Psoas muscle (tissue), 8 donors: ENCODE data around the gene TBC1D2B. TPM values are rescaled to one million over a fixed set of nuclear protein-coding genes. Genes with fewer than 3 reads are reported as not detected.

Experiments used
- ATAC-seq, 4 donors: fragments of 200-7000 bp; cut with Tn5 transposase; one replicate each; pipeline ENCODE4 v1.9.1; 2020; ENCODE audit warnings: moderate library complexity in 3 of 4, mild to moderate bottlenecking in 2 of 4
- DNase-seq, 2 donors: peaks; one replicate each; pipeline ENCODE4 v3.0.0-alpha.2; 2020
- H3K27ac ChIP-seq: fragments of 200-600 bp; one replicate; pipeline ENCODE4 v1.8.0; 2022
- H3K27me3 ChIP-seq, 3 donors: fragments of 200-600 bp in 1 of 3; one replicate each; pipeline versions ENCODE4 v1.6.1 to v1.8.0; 2013 to 2022; ENCODE audit warnings: low read length in 2 of 3, mild to moderate bottlenecking in 2 of 3, moderate library complexity in 1 of 3; ENCODE audit not compliant: insufficient read depth in 3 of 3
- H3K36me3 ChIP-seq, 2 donors: fragments of 200-600 bp in 1 of 2; one replicate each; pipeline versions ENCODE4 v1.6.1 to v1.8.0; 2013 to 2022; ENCODE audit warnings: low read depth in 1 of 2, mild to moderate bottlenecking in 1 of 2, moderate library complexity in 1 of 2; ENCODE audit not compliant: insufficient read depth in 1 of 2
- H3K4me1 ChIP-seq: fragments of 200-600 bp; one replicate; pipeline ENCODE4 v1.8.0; 2022
- H3K4me3 ChIP-seq: fragments of 200-600 bp; one replicate; pipeline ENCODE4 v1.8.0; 2022; ENCODE audit warnings: mild to moderate bottlenecking
- H3K9me3 ChIP-seq: fragments of 200-600 bp; one replicate; pipeline ENCODE4 v1.8.0; 2022
- WGBS, 3 donors: extraction: QIAGEN DNeasy Blood & Tissue Kit; methylation state at CpG; one replicate each; pipeline versions ENCODE4 v1.1.6 to v1.1.7; 2013; 5-methylcytosine and 5-hydroxymethylcytosine counted together
- intact Hi-C, 2 donors: fragments of 100-400 bp; cut with DNase I; formaldehyde crosslinking; loops; one replicate each; pipeline versions ENCODE4 v1.11.0 to v1.14.2; 2022
- polyA plus RNA-seq, 3 donors: library from polyadenylated mRNA; stranded (reverse); fragments of 200-250 nt; gene quantifications; one replicate each; pipeline ENCODE4 v1.2.3, GENCODE V29; 2013
- total RNA-seq, 4 donors: library from RNA; stranded (reverse); fragmentation: NEBNext Ultra II Directional in 2 of 4; extraction: Animal tissue kit (Norgen Biotek cat#: 25700) in 2 of 4; gene quantifications; one replicate each; pipeline versions ENCODE4 v1.2.1 to v1.2.4, GENCODE V29; 2021 to 2023
- TF ChIP-seq, protein P1 (sequence below): fragments of 200-600 bp; IDR thresholded peaks from one replicate; pipeline ENCODE4 v1.8.0; 2022; ENCODE audit warnings: antibody characterized with exemption
- donor health status: healthy with polysubstance abuse.
- donor health status: DM: no; HTN: no; CAD: no; lungs with moderate emphysema.
- donor health status: Bipolar disorder and iron deficiency.
- donor health status: healthy.
- donor health status: DM: yes; HTN: yes; CAD: no.
- donor health status: DM: no; HTN: no; CAD: no.
- donor health status: DM: no; HTN: no; CAD: no.
- donor health status: DM: yes; HTN: yes; CAD: no.

Gene TBC1D2B
- total and polyA plus RNA-seq, 7 donors, result 2.8 to 11.8 (median 6.8) TPM

DNA sequence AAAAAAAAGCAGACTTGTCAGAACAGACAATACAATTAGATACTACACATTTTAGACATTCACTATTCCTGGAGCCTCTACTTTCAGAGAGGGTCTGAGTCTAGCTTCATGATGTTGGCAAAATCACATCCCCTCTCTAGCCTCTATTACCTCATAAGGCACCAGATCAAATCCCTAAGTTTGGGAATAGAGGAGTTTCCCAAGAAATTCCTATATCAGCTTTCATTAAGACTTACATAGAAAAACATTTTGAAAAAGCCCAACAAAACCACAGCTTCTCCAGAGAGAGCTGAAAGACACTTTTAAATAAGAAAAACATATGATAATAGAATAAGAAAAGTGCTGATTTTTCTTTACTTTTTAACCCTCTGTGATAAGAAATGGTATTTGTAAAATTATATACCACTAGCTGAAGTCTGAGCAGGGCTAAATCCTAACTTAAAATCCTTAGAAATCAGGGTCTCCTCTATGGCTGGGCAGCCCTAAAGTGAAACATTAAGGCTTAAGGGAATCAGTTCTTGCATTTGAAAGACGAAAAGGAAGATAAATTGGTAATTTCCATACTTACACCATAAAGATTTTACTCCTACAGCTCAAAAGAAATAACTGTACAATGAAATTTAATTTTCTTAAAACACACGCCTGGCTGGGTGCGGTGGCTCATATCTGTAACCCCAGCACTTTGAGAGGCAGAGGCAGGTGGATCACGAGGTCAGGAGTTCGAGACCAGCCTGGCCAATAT lies 4.3 kb downstream of the TBC1D2B start:
- Histone ChIP-seq H3K4me3 (peak overlapping the region; percentile 24), H3K36me3 (no peaks in the 10 kb centered on the region), H3K9me3 (no peaks in the 10 kb centered on the region), H3K27ac (peak overlapping the region; percentile 50), H3K27me3 (no peaks in the 10 kb centered on the region), H3K4me1 (peaks cover 65% of the 10 kb centered on the region)
- intact Hi-C loops, result no loop called here
- TF ChIP-seq, protein P1, sequence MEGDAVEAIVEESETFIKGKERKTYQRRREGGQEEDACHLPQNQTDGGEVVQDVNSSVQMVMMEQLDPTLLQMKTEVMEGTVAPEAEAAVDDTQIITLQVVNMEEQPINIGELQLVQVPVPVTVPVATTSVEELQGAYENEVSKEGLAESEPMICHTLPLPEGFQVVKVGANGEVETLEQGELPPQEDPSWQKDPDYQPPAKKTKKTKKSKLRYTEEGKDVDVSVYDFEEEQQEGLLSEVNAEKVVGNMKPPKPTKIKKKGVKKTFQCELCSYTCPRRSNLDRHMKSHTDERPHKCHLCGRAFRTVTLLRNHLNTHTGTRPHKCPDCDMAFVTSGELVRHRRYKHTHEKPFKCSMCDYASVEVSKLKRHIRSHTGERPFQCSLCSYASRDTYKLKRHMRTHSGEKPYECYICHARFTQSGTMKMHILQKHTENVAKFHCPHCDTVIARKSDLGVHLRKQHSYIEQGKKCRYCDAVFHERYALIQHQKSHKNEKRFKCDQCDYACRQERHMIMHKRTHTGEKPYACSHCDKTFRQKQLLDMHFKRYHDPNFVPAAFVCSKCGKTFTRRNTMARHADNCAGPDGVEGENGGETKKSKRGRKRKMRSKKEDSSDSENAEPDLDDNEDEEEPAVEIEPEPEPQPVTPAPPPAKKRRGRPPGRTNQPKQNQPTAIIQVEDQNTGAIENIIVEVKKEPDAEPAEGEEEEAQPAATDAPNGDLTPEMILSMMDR, result no peak
- 84 to 93% (median 89%) methylated on average over 5 of the region's 5 CpGs for WGBS, 3 donors
- ATAC-seq (no peak), DNase-seq (no peak)

DNA sequence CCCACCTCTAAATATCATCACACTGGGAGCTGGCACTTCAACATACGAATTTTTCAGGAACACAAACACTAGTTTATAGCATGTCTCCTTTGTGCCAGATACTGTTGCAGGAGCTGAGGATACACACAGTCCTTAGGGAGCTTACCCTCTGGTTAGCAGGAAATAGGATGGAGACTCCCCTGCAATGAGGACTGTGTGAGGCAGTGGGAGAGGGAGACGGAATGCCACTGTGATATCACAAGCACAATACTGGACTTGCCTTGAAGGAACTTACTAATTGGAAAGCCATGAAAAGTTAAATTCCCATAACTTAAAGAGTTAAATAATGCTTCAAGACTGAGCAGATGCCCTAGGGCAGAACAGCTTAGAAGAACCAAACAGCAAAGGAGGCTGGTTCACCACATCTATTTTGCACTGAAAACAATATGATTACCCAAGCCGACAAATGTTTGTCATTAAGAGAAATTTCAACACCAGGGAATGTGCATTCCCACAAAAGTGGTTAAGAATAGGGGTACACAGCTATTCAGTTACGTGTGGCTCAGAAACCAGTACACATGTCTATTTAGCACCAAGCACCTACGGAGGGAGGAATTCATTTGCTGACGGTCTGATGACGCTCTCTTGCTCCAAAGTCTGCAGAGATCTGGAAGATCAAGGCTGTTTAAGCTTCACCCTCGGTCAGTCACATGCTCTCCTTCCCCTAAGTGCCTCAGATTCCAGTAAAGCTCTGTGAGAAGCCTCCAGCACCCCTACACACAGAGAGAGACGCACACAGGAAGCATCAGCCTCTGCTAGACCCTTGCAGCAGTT lies 5.2 kb downstream of the TBC1D2B start:
- Histone ChIP-seq H3K27ac (peak overlapping the region; percentile 50), H3K4me1 (peaks cover 69% of the 10 kb centered on the region), H3K27me3 (no peaks in the 10 kb centered on the region), H3K9me3 (no peaks in the 10 kb centered on the region), H3K4me3 (peak overlapping the region; percentile 24), H3K36me3 (no peaks in the 10 kb centered on the region)
- TF ChIP-seq, protein P1, result no peak
- DNase-seq (no peak), ATAC-seq (peak in 1 of 4 donors; percentile 6)
- WGBS, 3 donors, result 60 to 65% (median 63%) methylated on average over 9 of the region's 9 CpGs
- intact Hi-C loops, result no loop called here

DNA sequence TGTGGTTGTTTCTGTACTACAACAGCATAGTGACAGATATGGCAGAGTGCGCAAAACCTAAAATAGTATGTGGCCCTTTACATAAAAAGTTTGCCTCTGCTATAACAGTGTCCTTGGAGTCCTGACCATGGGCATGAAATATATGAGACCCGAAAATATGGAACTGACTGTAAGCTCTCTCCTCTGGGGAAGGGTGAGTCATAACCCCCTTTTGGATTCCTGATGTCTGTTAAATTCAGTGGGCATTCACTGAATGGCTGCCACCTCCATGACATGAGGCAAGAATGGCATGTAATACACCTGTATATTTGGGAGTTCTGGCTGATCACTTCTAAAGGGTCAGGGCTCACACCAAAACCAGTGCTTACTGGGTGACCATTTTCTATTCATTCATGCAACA lies 6.1 kb downstream of the TBC1D2B start:
- H3K4me3 ChIP-seq, result no peak overlapping the region
- H3K4me1 ChIP-seq, result peaks cover 74% of the 10 kb centered on the region
- ATAC-seq (peak in 1 of 4 donors; percentile 18), DNase-seq (no peak)
- H3K27ac ChIP-seq, result peak overlapping the region; percentile 50
- H3K36me3 ChIP-seq, result no peaks in the 10 kb centered on the region
- 54 to 82% (median 66%) methylated on average over 2 of the region's 2 CpGs for WGBS, 3 donors
- TF ChIP-seq, protein P1, result no peak
- no peaks in the 10 kb centered on the region for H3K9me3 ChIP-seq
- intact Hi-C loops, result no loop called here
- no peaks in the 10 kb centered on the region for H3K27me3 ChIP-seq

DNA sequence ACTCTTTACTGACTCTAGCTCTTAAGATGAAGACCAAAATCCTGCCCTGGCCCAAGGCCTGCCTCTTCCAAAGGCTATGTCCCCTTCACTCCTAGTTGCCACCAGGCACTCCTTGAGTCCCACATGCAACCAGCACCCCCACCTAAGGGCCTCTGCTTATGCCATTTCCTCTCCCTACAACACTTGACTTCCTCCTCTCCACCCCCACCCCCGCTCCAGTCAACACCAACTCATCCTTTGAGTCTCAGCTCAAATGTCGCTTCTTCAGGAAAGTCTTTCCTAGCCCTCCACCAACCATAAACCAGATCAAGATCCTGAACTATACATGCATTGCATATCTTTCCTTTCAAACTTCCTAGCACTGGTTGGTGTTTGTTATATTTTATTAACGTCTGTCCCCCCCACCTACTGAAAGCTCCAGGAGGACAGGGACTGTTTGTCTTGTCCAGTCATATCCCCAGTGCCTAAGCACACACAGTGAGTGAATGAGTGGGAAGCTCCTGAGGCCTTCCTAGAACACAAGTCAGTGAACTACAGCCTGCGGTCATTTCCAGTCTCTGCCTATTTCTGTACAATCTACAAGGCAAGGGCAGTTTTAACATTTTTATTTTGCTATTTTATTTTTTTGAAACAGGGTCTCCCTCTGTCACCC lies 7.3 kb downstream of the TBC1D2B start:
- Histone ChIP-seq H3K9me3 (no peaks in the 10 kb centered on the region), H3K4me3 (no peak overlapping the region), H3K27me3 (no peaks in the 10 kb centered on the region), H3K4me1 (peaks cover 78% of the 10 kb centered on the region), H3K36me3 (no peaks in the 10 kb centered on the region), H3K27ac (peak overlapping the region; percentile 56)
- no peak for ATAC-seq
- TF ChIP-seq, protein P1, result no peak
- no peak for DNase-seq
- 77 to 84% (median 80%) methylated on average over 4 of the region's 4 CpGs for WGBS, 3 donors
- intact Hi-C loops, result no loop called here
